Activated T-cell treated with anti-CD3 and anti-CD28 coated beads for 4 hours (primary cell): ENCODE data around the gene RFX7.
"Not testable (repeated sequence)": the region's sequence is repeated elsewhere in the genome, so short reads cannot be mapped to it uniquely, and the experiment has no call there.

ENCODE experiments used
- DNase-seq: peaks from one replicate; pipeline ENCODE4 v3.0.0-alpha.2; 2020

The RFX7 gene

DNA sequence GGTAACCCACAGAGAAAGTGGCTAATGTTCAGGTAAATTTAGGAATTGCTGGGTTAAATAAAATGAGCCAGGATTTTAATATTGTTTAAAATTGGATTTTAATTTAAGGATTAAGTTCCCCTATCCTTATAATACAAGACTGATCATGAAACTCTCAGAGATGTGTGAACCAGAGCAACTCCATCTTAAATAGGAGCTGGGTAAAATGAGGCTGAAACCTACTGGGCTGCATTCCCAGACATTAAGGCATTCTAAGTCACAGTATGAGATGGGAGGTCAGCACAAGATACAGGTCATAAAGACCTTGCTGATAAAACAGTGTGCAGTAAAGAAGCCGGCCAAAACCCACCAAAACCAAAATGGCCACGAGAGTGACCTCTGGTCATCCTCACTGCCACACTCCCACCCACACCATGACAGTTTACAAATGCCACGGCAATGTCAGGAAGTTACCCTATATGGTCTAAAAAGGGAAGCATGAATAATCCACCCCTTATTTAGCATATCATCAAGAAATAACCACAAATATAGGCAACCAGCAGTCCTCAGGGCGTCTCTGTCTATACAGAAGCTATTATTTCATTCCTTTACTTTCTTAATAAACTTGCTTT lies 40.3 kb downstream of the RFX7 start:
- DNase-seq, result not testable (repeated sequence)

DNA sequence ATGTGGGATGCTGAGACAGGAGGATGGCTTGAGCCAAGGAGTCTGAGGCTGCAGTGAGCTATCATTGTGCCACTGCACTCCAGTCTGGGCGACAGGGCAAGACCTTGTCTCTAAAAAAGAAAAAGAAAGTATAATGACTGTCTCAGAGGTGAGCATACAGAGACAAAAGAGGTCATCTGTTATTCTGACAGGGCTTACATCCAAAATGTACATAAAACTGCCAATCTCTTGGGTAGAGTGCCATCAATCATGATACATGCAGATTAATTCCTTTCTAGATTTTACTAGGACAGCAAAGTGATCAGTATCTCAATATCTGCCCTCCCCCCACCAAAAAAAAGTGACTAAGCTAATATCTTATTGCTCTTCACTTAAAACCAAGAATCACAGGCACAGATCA lies 41.0 kb downstream of the RFX7 start:
- DNase-seq, result no peak

DNA sequence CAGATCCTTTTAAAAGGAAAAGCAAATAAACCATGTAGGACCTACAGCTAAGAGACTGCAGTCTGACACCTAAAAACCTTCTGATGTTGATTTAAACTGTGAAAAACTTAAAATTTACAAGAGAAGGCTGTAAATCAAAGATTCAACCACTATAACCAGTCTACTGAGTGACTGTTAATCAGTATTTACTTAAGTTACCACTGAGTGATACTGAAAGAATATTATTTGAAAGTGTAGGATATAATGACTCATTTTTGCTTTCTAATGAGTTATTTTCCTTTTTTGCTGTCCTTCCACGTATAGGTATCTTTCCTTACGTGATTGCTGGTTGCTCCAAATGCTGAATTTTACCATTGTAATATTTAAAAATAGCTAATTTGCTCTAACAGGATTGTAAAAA lies 44.6 kb downstream of the RFX7 start:
- no peak for DNase-seq

DNA sequence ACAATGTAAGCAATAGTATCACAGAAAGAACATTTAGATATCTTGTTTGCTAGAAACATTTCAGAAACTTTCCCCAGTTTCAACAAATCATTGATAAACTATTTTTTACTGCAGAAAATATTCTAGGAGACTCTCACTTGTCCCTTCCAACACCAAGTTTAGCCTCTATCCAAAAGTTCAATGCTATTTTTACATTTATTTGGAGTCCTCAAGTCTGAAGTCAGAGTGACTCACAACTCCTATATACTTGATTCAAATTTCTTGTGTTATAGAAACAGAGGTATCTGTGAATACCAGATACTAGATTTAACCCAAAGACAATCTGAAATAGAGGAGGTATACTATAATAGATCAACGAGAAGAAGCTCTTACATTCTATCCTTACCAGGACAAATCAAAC lies 49.6 kb downstream of the RFX7 start:
- DNase-seq, result no peak

DNA sequence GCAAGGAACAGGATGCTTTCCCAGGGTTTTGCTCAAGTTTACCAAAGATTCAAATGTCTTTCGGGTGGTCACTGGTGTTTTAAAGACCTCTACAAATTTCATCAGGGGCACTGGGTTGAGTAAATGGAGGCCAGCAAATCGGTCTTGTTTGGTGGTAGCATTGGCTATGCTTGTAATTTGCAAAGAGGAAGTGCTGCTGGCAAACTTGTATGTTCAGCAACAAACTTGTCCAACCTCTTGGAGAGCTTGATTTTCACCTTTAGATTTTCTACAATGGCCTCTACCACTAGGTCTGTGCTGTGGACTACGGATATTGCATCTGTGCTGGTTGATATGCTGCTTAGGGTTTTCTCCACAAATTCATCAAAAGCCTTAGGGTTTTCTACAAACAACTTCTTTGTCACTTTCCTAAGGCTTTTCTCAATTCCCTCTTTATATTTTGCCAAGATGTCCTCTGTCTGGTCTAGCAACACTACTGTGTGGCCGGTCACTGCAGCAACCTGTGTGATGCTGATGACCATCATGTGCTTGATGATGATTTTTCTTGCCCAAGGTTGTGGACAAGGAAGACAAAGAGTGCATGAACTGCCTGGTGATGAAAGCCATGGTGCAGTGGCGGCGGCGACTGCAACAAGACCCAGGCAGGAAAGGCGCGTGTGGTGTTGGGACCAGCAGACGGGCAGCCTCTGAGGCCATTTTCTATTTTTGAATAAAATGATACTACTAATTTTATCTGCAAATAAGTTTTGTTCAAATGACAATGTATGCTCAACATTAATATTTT lies 50.8 kb downstream of the RFX7 start:
- DNase-seq, result no peak

DNA sequence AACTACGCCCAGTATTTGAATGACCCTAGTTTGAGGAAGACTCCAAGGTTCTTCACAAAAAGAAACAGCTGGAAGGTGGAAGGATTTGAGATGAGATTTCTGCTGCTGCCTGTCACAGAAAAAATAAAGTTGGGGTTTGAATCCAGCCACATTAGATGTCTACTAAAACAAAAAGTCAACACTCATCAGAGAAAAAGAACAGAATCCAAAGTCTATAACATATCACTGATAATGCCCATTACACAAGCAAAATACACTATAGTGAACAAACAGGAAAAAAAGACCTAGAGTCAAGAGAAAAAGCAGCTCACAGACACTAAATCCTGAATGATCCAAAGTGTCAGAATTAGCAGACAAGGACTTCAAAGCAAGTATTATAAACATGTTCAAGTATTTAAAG lies 56.0 kb downstream of the RFX7 start:
- no peak for DNase-seq

DNA sequence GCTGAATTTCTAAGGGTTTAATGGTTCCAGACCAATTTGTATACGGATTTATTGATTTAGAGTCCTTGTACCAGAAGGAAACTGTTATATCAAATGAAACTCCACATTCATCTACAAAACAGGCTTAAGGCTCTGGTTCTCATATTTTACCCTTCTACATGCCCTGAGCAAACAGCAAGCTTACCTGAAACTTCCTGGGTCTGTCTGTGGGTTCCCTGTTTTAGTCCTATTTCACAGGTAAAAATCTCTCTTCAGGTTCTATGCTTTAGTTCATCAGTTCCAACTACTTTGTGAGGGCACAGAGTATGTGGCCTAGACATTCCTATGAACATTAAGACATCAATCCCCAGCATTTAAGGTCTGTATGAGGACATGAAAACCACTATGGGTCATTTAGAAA lies 57.7 kb downstream of the RFX7 start:
- no peak for DNase-seq

DNA sequence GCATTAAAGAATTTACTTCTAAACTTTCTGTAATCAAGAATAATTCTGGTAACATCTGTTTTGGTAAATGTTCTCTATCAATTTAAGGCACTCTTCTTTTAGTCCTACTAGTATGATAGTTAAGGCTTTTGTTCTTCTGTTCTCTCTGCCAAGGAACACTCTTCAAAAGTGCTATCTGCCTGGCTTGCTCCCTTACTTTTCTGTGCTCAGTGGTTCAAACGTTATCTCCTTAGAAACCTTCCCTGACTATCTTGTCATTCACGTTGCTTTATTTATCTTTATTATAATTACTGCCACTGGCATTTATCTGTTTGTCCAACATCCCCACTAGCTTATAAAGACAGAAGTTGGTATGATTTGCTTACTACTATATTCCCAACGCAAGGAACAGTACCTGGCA lies 59.2 kb downstream of the RFX7 start:
- no peak for DNase-seq

DNA sequence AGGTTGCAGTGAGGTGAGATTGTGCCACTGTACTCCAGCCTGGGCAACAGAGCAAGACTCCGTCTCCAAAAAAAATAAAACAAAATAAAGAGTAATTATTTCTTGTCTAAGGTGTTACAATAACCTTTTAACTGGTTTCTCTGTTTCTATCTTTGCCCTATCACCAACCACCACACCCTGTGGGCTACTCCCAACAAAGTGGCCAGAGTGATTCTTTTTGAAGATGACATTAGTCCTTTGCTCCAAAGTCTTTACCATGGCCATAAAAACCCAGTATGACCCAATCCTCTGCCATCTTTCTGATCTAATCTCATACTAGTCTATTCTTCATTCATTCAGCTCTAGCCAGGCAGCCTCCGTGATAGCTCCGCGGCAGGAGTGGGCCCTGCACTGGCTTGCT lies 62.8 kb downstream of the RFX7 start:
- DNase-seq, result no peak

DNA sequence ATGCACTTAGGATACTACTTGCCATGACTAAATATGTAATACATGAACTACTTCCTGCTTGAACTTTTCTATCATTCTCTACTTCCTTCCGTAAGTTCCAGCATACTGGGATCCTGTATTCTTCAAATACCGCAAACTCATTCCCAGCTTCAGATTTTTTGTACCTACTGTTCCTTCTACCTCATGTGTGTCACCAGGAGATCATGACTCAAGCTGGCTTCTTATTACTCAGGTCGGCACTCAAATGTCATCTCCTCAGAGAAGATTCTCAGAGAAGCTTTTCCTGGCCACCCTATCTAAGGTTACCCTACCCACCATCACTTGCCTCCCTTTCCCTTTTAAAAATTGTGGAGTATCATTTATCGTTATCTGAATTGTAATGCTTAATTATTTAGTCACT lies 66.7 kb downstream of the RFX7 start:
- no peak for DNase-seq

DNA sequence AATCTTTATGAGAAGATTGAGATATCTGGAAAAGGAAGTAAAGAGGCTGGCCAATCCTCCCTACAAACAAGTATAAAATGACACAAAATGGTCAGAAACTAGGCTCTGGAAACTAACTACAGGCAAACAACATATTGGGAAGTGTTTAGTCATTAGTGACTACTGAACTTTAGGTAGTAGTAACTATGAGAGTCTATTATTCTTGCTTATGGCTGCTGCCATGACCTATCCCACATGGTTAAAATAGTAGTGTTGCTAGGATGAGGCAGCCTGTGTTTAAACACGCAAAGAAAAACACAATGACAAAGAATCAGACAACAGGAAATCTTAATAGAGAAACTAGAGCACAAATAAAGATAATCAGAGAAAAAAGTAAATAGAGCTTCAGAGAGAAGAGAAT lies 67.9 kb downstream of the RFX7 start:
- no peak for DNase-seq

DNA sequence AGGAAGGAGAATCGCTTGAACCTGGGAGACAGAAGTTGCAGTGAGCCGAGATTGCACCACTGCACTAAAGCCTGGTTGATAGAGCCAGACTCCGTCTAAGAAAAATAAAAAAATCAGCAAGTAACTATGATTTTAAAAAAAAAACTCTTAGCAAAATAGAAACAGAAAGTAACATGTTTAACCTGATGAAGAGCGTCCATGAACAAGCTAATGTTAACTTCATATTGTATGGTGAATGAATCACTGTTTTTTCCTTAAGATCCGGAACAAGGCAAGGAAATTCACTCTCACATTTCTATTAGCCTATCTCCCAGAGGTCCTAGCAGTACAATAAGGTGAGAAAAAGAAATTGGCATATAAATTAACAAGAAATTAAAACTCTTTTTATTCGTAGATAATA lies 69.0 kb downstream of the RFX7 start:
- DNase-seq, result no peak

DNA sequence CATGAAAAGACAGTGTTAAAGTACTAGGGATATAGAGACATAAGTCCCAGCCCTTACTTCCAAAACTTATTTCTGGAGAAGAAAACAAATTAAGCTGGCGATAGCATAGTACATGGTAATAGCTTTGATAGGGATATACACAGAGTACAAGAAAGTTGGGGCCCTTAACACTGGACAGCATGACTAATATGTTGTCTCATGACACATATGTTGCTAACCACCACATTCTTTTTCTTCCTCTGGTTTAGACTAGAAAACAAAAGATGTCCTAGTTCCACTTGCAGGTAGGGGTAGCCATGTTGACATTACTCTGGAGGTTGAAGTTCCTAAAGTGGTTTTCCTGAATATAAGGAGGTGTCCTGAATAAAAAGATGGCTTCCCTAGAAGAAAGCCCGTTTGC lies 75.3 kb downstream of the RFX7 start:
- DNase-seq, result no peak

DNA sequence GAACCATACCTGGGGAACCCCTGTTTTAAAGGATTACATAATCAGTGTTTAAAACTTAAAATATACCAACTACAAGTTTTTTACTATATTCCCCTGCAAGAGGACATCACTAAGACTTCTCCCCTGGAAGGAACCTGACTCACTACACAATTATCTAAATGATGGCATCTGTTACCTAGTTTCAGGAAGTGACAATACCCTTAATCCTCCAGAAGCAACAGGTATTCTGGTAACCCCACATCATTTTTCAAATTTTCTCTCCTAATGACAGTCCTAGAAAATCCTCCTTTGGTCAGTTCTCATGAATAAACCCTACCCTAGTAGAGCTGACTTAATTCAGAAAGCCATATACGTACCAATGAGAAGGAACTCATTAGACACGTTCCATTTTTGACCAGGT lies 78.4 kb downstream of the RFX7 start:
- DNase-seq, result no peak

DNA sequence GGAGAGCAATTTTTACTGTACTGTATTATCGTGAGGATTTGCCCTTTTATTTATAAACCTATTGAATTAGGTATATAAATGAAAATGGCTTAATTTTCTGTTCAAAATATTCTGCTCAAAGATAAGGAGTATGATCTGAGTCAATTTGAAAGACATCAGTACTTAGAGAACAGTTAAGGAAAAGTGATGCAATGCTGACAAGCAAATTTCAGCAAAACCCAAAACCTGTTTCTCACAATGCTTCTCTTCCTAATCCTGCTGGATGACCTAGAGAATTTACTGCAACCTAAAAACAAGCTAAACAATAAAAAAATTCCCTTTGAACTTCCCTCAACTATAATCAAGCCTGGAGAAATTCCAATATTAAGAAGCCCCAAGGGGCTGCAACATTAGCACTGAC lies 82.7 kb downstream of the RFX7 start:
- no peak for DNase-seq

DNA sequence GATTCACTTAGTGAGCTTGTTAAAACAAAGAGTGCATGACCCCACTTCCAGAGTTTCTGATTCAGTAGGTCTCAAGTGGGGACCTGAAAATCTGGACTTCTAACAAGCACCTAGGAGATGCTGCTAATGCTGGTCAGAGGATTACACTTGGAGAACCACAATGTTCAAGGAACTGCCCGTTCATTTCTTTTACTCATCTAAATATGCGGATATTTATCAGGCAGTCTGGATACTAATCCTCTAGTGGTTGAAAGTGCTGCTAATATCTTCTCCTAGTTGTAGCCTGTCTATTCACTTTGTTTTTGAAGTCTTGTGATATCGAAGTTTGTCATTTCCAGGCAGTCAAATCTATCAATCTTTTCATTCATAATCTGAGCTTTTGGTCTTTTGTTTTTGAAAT lies 86.8 kb downstream of the RFX7 start:
- DNase-seq, result no peak

DNA sequence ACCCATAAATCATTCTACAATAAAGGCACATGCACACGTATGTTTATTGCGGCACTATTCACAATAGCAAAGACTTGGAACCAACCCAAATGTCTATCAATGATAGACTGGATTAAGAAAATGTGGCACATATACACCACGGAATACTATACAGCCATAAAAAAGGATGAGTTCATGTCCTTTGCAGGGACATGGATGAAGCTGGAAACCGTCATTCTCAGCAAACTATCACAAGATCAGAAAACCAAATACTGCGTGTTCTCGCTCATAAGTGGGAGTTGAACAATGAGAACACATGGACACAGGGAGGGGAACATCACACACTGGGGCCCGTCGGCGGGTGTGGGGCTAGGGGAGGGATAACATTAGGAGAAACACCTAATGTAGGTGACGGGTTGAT lies 88.4 kb downstream of the RFX7 start:
- DNase-seq, result not testable (repeated sequence)

DNA sequence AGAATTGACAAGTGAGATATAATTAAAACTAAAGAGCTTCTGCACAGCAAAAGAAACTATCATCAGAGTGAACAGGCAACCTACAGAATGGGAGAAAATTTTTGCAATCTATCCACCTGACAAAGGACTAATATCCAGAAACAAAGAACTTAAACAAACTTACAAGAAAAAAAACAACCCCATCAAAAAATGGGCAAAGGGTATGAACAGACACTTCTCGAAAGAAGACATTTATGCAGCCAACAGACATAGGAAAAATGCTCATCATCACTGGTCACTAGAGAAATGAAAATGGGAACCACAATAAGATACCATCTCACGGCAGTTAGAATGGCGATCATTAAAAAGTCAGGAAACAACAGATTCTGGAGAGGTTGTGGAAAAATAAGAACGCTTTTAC lies 88.9 kb downstream of the RFX7 start:
- DNase-seq, result not testable (repeated sequence)

DNA sequence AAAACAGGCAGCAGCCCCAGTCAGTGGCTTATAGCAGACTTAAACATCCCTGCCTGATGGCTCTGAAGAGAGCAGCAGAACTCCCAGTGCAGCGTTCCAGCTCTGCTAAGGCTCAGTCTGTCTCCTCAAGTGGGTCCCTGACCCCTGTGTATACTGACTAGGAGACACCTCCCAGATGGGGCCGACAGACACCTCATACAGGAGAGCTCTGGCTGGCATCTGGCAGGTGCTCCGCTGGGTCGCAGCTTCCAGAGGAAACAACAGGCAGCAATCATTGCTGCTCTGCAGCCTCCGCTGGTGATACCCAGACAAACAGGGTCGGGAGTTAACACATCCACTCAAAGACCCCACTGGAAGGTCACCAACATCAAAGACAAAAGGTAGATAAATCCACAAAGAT lies 93.5 kb downstream of the RFX7 start:
- no peak for DNase-seq

DNA sequence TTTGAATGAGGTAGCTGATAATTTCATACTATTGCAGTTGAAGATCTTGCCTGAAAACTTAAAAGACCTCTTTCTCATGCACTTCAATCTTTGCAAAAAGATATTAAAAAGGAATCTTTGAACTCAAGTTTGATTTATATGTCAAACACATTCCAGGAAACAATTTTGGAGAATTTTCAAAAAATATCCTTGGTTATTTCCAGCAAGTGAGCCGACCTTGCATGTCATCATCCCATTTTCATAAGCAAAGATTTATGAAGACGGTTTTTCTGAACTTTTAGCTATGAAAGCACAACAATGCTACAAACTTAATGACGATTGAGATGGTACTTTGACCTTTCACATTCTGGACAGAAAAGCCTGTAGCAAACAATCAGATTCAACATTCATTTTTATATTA lies 95.6 kb downstream of the RFX7 start:
- no peak for DNase-seq

DNA sequence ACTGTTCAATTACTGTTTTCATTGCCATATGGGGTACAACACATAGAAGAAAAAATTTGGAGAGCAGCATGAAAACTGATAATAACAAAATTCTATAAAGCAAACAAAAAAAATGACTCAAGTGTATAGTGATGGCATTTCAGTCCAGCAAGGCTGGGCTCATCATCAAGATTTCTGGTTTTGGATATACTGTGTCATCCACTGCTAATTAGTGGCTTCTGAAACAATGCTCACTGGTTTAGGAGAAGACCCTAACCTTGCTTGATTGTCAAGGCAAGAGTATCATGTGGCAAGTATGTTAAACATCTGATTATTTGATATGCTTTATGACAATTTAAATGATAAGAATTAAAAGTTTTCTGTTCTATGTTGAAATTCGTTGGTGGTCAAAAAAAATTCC lies 96.9 kb downstream of the RFX7 start:
- DNase-seq, result no peak

DNA sequence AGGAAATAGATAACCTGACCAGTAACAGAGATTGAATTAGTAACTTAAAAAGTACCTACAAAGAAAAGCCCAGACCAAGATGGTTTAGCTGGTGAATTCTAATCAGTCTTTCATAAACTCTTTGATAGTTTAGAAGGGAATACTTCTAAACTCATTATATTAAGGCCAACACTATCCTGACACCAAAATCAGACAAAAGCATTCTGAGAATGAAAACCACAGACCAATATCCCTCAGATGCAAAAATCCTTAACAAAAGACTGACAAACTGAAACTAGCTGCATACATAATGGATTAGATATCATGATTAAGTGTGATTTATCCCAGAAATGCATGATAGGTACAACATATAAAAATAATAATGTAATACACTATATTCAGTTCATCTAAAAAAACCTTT lies 115.6 kb downstream of the RFX7 start:
- DNase-seq, result no peak

DNA sequence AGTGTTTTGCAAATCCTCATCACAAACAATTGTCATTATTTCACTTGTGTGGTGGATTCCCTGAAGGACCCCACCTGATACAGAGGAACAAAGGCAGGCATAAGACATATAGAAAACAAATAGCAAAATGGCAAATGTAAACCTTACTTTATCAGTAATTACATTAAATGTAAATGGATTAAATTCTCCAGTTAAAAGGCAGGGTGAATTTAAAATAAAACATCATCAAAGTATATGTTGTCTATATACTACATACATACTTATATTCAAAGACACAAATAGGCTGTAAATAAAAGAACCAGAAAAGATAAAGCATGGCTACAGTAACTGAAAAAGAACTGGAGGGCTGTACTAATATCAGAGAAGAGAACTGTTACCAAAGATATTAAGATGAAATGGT lies 117.3 kb downstream of the RFX7 start:
- DNase-seq, result no peak

DNA sequence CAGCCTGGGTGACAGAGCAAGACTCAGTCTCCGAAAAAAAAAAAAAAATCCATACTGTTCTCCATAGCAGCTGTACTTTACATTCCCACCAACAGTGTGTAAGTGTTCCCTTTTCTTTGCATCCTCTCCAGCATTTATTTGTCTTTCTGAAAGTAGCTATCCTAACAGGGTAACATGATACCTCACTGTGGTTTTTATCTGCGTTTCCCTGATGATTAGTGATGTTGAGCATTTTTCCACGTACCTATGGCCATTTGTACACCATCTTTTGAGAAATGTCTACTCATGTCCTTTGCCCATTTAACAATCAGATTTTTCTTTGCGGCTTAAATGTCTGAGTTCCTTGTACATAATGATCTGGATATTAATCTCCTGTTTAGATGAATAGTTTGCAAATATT lies 119.3 kb downstream of the RFX7 start:
- no peak for DNase-seq

DNA sequence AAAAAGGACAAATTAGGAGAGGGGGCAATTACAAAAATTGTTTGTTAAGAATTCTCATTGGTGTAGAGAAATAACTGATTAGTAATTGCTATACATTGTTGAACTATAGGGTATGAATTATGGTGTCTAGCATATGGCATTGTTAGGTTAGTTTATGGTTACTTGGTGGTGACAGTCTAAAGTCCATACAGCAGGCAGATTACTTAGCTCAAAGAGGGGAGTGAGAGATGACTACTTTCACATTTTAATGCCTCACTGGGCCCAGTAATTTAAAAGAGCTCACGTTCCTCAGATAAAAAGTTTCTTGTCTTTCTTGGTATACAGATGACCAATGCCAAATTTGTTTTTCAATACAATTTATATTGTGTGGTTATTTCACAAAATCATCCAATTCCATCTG lies 137.8 kb downstream of the RFX7 start:
- DNase-seq, result no peak
